ENCODE measurements around the gene PBX4. TPM values are rescaled to one million over a fixed set of nuclear protein-coding genes. Genes with fewer than 3 reads are reported as not detected.

Gene PBX4
- total and polyA plus RNA-seq, 12 donors, result 0.28 to 6.3 (median 0.81) TPM; not detected in 4

DNA sequence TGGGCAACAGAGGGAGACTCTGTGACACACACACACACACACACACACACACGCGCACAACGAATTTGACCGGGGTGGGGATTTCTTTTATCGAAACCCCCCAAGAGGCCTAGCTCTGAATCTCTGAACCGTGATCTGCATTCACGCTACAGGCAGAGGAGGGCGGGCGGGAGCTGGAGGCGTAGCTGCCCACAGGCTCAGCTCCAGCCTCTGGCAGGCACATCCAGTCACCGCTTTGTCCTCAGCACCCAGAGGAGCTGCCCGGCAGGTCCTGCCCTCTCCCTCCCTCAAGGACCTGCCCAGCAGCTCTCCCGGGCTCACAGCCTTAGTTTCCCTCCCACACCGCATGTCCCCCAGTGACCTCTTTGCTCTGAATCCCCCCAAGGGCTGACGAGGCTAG lies 60.4 kb downstream of the PBX4 start:
- intact Hi-C loops (cut with DNase I), result no loop called here
- Histone ChIP-seq H3K4me1 (replicated peaks in 1 of 2) (no peaks in the 10 kb centered on the region), H3K27me3 (no peaks in the 10 kb centered on the region), H3K4me3 (no peak overlapping the region), H3K36me3 (replicated peaks in 1 of 2) (no peaks in the 10 kb centered on the region), H3K9me3 (replicated peaks in 1 of 3) (no peaks in the 10 kb centered on the region), H3K27ac (no peak overlapping the region)
- 81 to 90% (median 87%) methylated on average over 10 to 15 of the region's 15 CpGs for WGBS, 4 donors
- TF ChIP-seq POLR2A (IDR thresholded peaks at IDR 0.05), result no peak
- TF ChIP-seq, protein P1, sequence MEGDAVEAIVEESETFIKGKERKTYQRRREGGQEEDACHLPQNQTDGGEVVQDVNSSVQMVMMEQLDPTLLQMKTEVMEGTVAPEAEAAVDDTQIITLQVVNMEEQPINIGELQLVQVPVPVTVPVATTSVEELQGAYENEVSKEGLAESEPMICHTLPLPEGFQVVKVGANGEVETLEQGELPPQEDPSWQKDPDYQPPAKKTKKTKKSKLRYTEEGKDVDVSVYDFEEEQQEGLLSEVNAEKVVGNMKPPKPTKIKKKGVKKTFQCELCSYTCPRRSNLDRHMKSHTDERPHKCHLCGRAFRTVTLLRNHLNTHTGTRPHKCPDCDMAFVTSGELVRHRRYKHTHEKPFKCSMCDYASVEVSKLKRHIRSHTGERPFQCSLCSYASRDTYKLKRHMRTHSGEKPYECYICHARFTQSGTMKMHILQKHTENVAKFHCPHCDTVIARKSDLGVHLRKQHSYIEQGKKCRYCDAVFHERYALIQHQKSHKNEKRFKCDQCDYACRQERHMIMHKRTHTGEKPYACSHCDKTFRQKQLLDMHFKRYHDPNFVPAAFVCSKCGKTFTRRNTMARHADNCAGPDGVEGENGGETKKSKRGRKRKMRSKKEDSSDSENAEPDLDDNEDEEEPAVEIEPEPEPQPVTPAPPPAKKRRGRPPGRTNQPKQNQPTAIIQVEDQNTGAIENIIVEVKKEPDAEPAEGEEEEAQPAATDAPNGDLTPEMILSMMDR (IDR thresholded peaks at IDR 0.05), result no peak
- DNase-seq, result no peak

DNA sequence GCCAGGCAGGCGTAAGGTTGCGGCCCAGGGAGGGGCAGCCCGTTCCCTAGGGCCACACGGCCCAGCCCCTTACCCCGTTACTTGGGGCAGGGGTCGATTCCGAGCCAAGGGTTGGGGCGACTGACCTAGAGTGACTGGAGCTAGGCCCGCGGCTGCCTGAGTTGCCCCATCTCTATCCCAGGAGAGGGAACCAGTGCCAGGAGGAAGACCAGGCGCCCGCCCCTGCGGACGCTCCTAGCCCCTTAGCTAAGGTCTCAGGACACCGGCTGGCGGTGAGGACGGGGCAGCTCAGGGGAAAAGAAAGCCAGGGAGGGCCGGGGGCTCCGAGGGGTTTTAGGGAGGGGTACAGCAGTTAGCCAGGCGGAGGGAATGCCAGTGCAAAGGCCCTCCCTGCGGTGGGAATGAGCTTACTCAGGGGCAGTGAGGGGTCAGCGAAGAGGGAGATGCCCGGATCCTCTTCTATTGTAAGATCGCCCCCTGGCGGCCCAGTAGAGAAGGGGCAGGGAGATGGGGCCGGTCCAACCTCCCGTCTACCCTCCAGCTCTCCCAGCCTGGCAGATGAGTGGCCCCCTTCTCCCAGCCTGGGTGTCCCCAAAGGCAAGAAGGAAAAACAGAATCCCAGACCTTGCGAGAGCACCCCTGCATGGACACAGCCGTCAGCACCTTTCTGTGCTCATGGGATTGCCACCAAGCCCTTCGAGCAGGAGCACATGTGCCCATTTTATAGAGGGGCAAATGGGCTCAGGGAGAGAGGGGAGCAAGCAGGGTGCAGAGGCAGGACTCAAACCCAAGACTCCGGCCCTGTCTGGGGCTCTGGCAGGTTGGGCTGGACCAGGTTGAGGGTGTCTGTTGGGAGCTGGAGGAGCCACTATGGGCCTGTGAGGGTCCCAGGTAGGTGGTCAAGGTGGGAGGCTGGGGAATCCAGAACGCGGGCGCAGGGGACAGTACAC lies 64.1 kb downstream of the PBX4 start:
- intact Hi-C loops (cut with DNase I), result no loop called here
- DNase-seq, result peak in 2 of 7 donors; percentile 53 to 56
- H3K27ac ChIP-seq, result no peak overlapping the region
- no peaks in the 10 kb centered on the region for H3K27me3 ChIP-seq
- no peaks in the 10 kb centered on the region for H3K4me1 ChIP-seq (replicated peaks in 1 of 2)
- WGBS, 4 donors, result 51 to 70% (median 64%) methylated on average over 22 to 34 of the region's 34 CpGs
- H3K36me3 ChIP-seq (replicated peaks in 1 of 2), result no peaks in the 10 kb centered on the region
- no peaks in the 10 kb centered on the region for H3K9me3 ChIP-seq (replicated peaks in 1 of 3)
- H3K4me3 ChIP-seq, result no peak overlapping the region
- TF ChIP-seq, protein P1 (IDR thresholded peaks at IDR 0.05), result peak; percentile 21 to 61 (median 51)
- no peak for TF ChIP-seq POLR2A (IDR thresholded peaks at IDR 0.05)

DNA sequence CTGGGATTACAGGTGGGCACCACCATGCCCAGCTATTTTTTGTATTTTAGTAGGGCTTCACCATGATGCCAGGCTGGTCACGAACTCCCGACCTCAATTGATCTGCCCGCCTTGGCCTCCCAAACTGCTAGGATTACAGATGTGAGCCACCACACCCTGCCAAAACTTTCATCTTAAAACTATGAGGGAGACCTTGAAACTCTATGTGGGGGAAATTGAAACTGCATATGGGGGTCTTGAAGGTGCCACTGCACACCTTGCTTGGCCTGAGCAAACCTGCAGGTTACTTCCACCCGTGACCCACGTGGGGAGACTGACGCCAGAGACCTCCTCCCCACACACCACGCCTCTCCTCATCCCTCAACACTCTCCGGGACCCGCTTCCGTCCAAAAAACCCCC lies 64.8 kb downstream of the PBX4 start:
- H3K4me3 ChIP-seq, result no peak overlapping the region
- H3K36me3 ChIP-seq (replicated peaks in 1 of 2), result no peaks in the 10 kb centered on the region
- no peaks in the 10 kb centered on the region for H3K27me3 ChIP-seq
- TF ChIP-seq, protein P1 (IDR thresholded peaks at IDR 0.05), result no peak
- no peak for TF ChIP-seq POLR2A (IDR thresholded peaks at IDR 0.05)
- WGBS, 4 donors, result 82 to 90% (median 86%) methylated on average over 5 to 10 of the region's 10 CpGs
- no peak overlapping the region for H3K27ac ChIP-seq
- intact Hi-C loops (cut with DNase I), result no loop called here
- DNase-seq, result no peak
- H3K9me3 ChIP-seq (replicated peaks in 1 of 3), result no peaks in the 10 kb centered on the region
- H3K4me1 ChIP-seq (replicated peaks in 1 of 2), result no peaks in the 10 kb centered on the region

DNA sequence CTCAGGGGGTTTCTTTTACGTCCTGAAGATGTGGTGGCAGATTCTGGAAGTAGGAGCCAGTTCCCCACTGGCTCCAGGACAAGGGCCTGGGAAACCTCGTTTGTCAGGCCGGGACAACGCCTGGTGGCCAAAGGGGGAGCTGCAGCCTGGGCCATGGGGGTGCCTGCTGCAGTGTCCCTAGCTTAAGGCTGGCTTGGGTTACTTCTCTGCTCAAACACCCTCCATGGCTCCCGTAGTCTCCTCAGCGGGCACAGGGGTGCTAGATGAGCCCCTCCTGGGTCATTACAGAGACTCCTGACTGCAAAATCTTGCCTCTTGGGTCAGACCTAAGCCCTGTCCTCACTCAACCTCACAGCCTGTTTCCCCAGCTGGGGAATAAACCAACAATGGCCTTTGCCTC lies 65.7 kb downstream of the PBX4 start:
- DNase-seq, result peak in 1 of 7 donors; percentile 24
- H3K9me3 ChIP-seq (replicated peaks in 1 of 3), result no peaks in the 10 kb centered on the region
- H3K4me3 ChIP-seq, result no peak overlapping the region
- no peak for TF ChIP-seq POLR2A (IDR thresholded peaks at IDR 0.05)
- TF ChIP-seq, protein P1 (IDR thresholded peaks at IDR 0.05), result peak in 3 of 6 experiments; percentile 28 to 38 (median 30)
- intact Hi-C loops (cut with DNase I), result no loop called here
- 54 to 80% (median 64%) methylated on average over 1 to 6 of the region's 6 CpGs for WGBS, 4 donors
- no peak overlapping the region for H3K27ac ChIP-seq
- H3K27me3 ChIP-seq, result no peaks in the 10 kb centered on the region
- no peaks in the 10 kb centered on the region for H3K36me3 ChIP-seq (replicated peaks in 1 of 2)
- no peaks in the 10 kb centered on the region for H3K4me1 ChIP-seq (replicated peaks in 1 of 2)

Measured in adrenal gland (tissue), 12 donors.